H1 (cell line): ENCODE results near the gene CYTH1. TPM values are rescaled to one million over a fixed set of nuclear protein-coding genes. Genes with fewer than 3 reads are reported as not detected.

Experiments used
- CTCF ChIA-PET: fragments of 300-600 bp; sonication (Branson Sonifier 250); formaldehyde crosslinking; loops from one replicate; lab custom pipeline; 2021; ENCODE audit not compliant: partially characterized antibody; lab: Charles Lee
- POLR2A ChIA-PET: fragments of 300-600 bp; sonication (Branson Sonifier 250); formaldehyde crosslinking; loops from one replicate; lab custom pipeline; 2021; ENCODE audit warnings: inconsistent platforms; ENCODE audit not compliant: partially characterized antibody; lab: Charles Lee
- DNase-seq, 2 experiments: peaks; one replicate each; pipeline versions ENCODE4 v3.0.0 to v3.0.0-alpha.2; 2010 to 2022; ENCODE audit warnings: low spot score in 2 of 2, low read depth in 1 of 2, mixed read lengths in 1 of 2
- FAIRE-seq: peaks from 2 replicates; lab custom pipeline; 2011; peaks lifted over from hg19 to GRCh38; lab: Jason Lieb, UNC
- H2AFZ ChIP-seq: 2 replicates; pipeline ENCODE4 v1.8.1; 2012; ENCODE audit warnings: low read length, inconsistent platforms
- H2AK5ac ChIP-seq: 2 replicates; pipeline ENCODE4 v1.6.1; 2013; ENCODE audit warnings: low read depth, low read length
- H2BK120ac ChIP-seq: replicated peaks from 2 replicates; pipeline ENCODE3; 2013; ENCODE audit warnings: low read depth, low read length, inconsistent platforms
- H2BK12ac ChIP-seq: 2 replicates; pipeline ENCODE4 v1.6.1; 2013; ENCODE audit warnings: low read depth, low read length
- H2BK15ac ChIP-seq: 2 replicates; pipeline ENCODE4 v1.6.1; 2013; ENCODE audit warnings: low read length
- H2BK20ac ChIP-seq: 2 replicates; pipeline ENCODE4 v1.6.1; 2013; ENCODE audit warnings: low read length
- H2BK5ac ChIP-seq: 2 replicates; pipeline ENCODE4 v1.6.1; 2013; ENCODE audit warnings: low read depth, low read length
- H3K14ac ChIP-seq: 2 replicates; pipeline ENCODE4 v1.6.1; 2013; ENCODE audit warnings: inconsistent platforms; ENCODE audit not compliant: insufficient read length
- H3K18ac ChIP-seq: 2 replicates; pipeline ENCODE4 v1.6.1; 2013; ENCODE audit warnings: low read length; ENCODE audit errors: extremely low read depth
- H3K23ac ChIP-seq: 2 replicates; pipeline ENCODE4 v1.6.1; 2013; ENCODE audit warnings: inconsistent platforms; ENCODE audit not compliant: insufficient read length
- H3K23me2 ChIP-seq: 2 replicates; pipeline ENCODE4 v1.6.1; 2013; ENCODE audit warnings: low read depth, low read length
- H3K27ac ChIP-seq: 2 replicates; pipeline ENCODE4 v1.6.1; 2011; ENCODE audit warnings: low read depth, low read length, inconsistent platforms
- H3K27me3 ChIP-seq, 4 experiments: replicated peaks in 1 of 4; 1 replicate in 1 of 4; 2 replicates in 3 of 4; pipeline versions ENCODE4 v1.6.1 to v1.8.1; 2011 to 2013; ENCODE audit warnings: low read length in 3 of 4, mild to moderate bottlenecking in 3 of 4, inconsistent platforms in 2 of 4, mixed read lengths in 2 of 4, moderate library complexity in 1 of 4; ENCODE audit not compliant: control insufficient read depth in 3 of 4, insufficient read depth in 3 of 4; ENCODE audit errors: extremely low read depth in 1 of 4
- H3K36me3 ChIP-seq, 4 experiments: 2 replicates each; pipeline versions ENCODE4 v1.6.1 to v1.8.1; 2011 to 2013; ENCODE audit warnings: mild to moderate bottlenecking in 4 of 4, low read length in 3 of 4, moderate library complexity in 2 of 4, control low read depth in 1 of 4, inconsistent platforms in 1 of 4; ENCODE audit not compliant: insufficient read depth in 4 of 4, control insufficient read depth in 2 of 4
- H3K4ac ChIP-seq: replicated peaks from 2 replicates; pipeline ENCODE3; 2013; ENCODE audit warnings: low read length, low read depth, mixed read lengths, inconsistent platforms; ENCODE audit not compliant: insufficient read length
- H3K4me1 ChIP-seq, 4 experiments: replicated peaks in 1 of 4; 1 replicate in 1 of 4; 2 replicates in 3 of 4; pipeline versions ENCODE4 v1.6.1 to v1.8.1; 2011 to 2013; ENCODE audit warnings: low read length in 3 of 4, inconsistent platforms in 2 of 4, mixed read lengths in 1 of 4; ENCODE audit not compliant: insufficient read depth in 4 of 4, control insufficient read depth in 3 of 4
- H3K4me2 ChIP-seq, 2 experiments: 2 replicates each; pipeline versions ENCODE4 v1.6.1 to v1.8.1; 2011 to 2013; ENCODE audit warnings: low read depth in 2 of 2, low read length in 2 of 2, control low read depth in 1 of 2, inconsistent platforms in 1 of 2, mild to moderate bottlenecking in 1 of 2; ENCODE audit not compliant: insufficient read depth in 1 of 2
- H3K4me3 ChIP-seq, 4 experiments: fragments of 200-600, 300-600 bp in 1 of 4; sonication (generic), shearing (Covaris generic), sonication (Bioruptor Twin) in 1 of 4; 2 replicates each; pipeline versions ENCODE4 v1.5.1 to v1.8.1; 2011 to 2016; ENCODE audit warnings: low read length in 4 of 4, low read depth in 3 of 4, control low read depth in 2 of 4, inconsistent platforms in 2 of 4, mild to moderate bottlenecking in 2 of 4, mixed read lengths in 1 of 4, moderate library complexity in 1 of 4; ENCODE audit not compliant: insufficient read depth in 2 of 4; ENCODE audit errors: extremely low read depth in 1 of 4
- H3K56ac ChIP-seq: replicated peaks from 2 replicates; pipeline ENCODE3; 2013; ENCODE audit warnings: low read depth, mild to moderate bottlenecking, mixed read lengths, low read length, inconsistent platforms; ENCODE audit not compliant: insufficient read length
- H3K79me1 ChIP-seq: 2 replicates; pipeline ENCODE4 v1.6.1; 2013; ENCODE audit warnings: low read depth, low read length, control low read depth
- H3K79me2 ChIP-seq, 2 experiments: 2 replicates each; pipeline versions ENCODE4 v1.6.1 to v1.8.1; 2012 to 2013; ENCODE audit warnings: low read length in 2 of 2, mild to moderate bottlenecking in 2 of 2, inconsistent platforms in 1 of 2; ENCODE audit not compliant: insufficient read depth in 2 of 2, control insufficient read depth in 1 of 2
- H3K9ac ChIP-seq, 4 experiments: replicated peaks in 1 of 4; 1 replicate in 1 of 4; 2 replicates in 3 of 4; pipeline versions ENCODE4 v1.6.1 to v1.8.1; 2011 to 2013; ENCODE audit warnings: low read depth in 3 of 4, low read length in 3 of 4, control low read depth in 2 of 4, mild to moderate bottlenecking in 2 of 4, moderate library complexity in 2 of 4, inconsistent platforms in 1 of 4; ENCODE audit errors: extremely low read depth in 1 of 4
- H3K9me3 ChIP-seq, 2 experiments: 2 replicates each; pipeline versions ENCODE4 v1.6.1 to v1.8.1; 2012 to 2013; ENCODE audit warnings: mild to moderate bottlenecking in 2 of 2, moderate library complexity in 2 of 2, control low read depth in 1 of 2, inconsistent platforms in 1 of 2, low read depth in 1 of 2, low read length in 1 of 2, mixed read lengths in 1 of 2; ENCODE audit not compliant: insufficient read depth in 2 of 2
- H4K20me1 ChIP-seq, 2 experiments: replicated peaks in 1 of 2; 2 replicates each; pipeline versions ENCODE3 to v1.8.1; 2011 to 2013; ENCODE audit warnings: inconsistent platforms in 2 of 2, low read length in 2 of 2, mild to moderate bottlenecking in 1 of 2; ENCODE audit not compliant: insufficient read depth in 2 of 2, control insufficient read depth in 1 of 2
- H4K5ac ChIP-seq: 2 replicates; pipeline ENCODE4 v1.6.1; 2013; ENCODE audit warnings: low read length, low read depth, mixed read lengths, inconsistent platforms; ENCODE audit not compliant: insufficient read length
- H4K8ac ChIP-seq: 2 replicates; pipeline ENCODE4 v1.8.0; 2013; ENCODE audit warnings: mild to moderate bottlenecking, moderate library complexity, low read length, inconsistent platforms; ENCODE audit not compliant: insufficient read depth; ENCODE audit errors: extremely low read depth
- H4K91ac ChIP-seq: replicated peaks from 2 replicates; pipeline ENCODE3; 2013; ENCODE audit warnings: low read length, mixed read lengths, inconsistent platforms; ENCODE audit not compliant: insufficient read length
- EP300 ChIP-seq, 2 experiments: IDR thresholded peaks; 1 replicate in 1 of 2; 2 replicates in 1 of 2; pipeline ENCODE4 v1.6.1; 2011 to 2012; ENCODE audit warnings: low read depth in 2 of 2, low read length in 2 of 2, mild to moderate bottlenecking in 2 of 2, borderline replicate concordance in 1 of 2, inconsistent platforms in 1 of 2, moderate library complexity in 1 of 2
- KDM1A ChIP-seq: fragments of 200-600, 300-600 bp; sonication (generic); IDR thresholded peaks from 2 replicates; pipeline ENCODE4 v1.7.1; 2016; ENCODE audit warnings: mild to moderate bottlenecking, low read length, borderline replicate concordance
- KDM5A ChIP-seq: fragments of 200-600 bp; IDR thresholded peaks from 2 replicates; pipeline ENCODE4 v1.7.1; 2012; ENCODE audit warnings: mild to moderate bottlenecking, low read length, inconsistent platforms, mixed read lengths
- RNF2 ChIP-seq: fragments of 200-900, 300-1000 bp; sonication (generic); IDR thresholded peaks from 2 replicates; pipeline ENCODE4 v1.7.1; 2016; ENCODE audit warnings: borderline replicate concordance, low read depth, mild to moderate bottlenecking, antibody characterized with exemption, low read length; ENCODE audit not compliant: poor library complexity, severe bottlenecking; ENCODE audit errors: missing control alignments
- SIX5 ChIP-seq: IDR thresholded peaks from 2 replicates; pipeline ENCODE4 v1.6.1; 2011; ENCODE audit warnings: mild to moderate bottlenecking, low read depth, low read length
- SRF ChIP-seq: IDR thresholded peaks from 2 replicates; pipeline ENCODE4 v1.6.1; 2011; ENCODE audit warnings: mild to moderate bottlenecking, low read depth, low read length, moderate library complexity
- ZNF274 ChIP-seq: IDR thresholded peaks from 2 replicates; pipeline ENCODE4 v1.7.0; 2012; ENCODE audit warnings: low read length, borderline replicate concordance; ENCODE audit errors: extremely low read depth
- WGBS, 2 experiments: shearing (Covaris generic) in 1 of 2; methylation state at CpG; one replicate each; pipeline versions ENCODE4 v1.1.6 to v1.1.7; 2013 to 2015; ENCODE audit warnings: low lambda C conversion rate in 2 of 2, mixed read lengths in 2 of 2, inconsistent platforms in 1 of 2, low coverage in 1 of 2, missing lambda C conversion rate in 1 of 2; ENCODE audit not compliant: insufficient replicate concordance in 2 of 2, insufficient coverage in 1 of 2, insufficient read length in 1 of 2; ENCODE audit errors: extremely low coverage in 1 of 2, missing lambda C conversion rate in 1 of 2; 5-methylcytosine and 5-hydroxymethylcytosine counted together
- polyA plus RNA-seq, 7 experiments: library from polyadenylated mRNA; depleted of rRNA in 3 of 7; stranded (reverse) in 5 of 7; unstranded in 2 of 7; fragments of >200 nt in 5 of 7; fragments of 200-250 nt in 2 of 7; gene quantifications; 1 replicate in 5 of 7; 2 replicates in 1 of 7; 4 replicates in 1 of 7; pipeline versions ENCODE4 v1.2.1 to v1.2.3, GENCODE V29; 2011 to 2013; ENCODE audit warnings: missing spikeins in 2 of 7, mixed read lengths in 2 of 7
- total RNA-seq: library from RNA; stranded (reverse); fragmentation: NEBNext Ultra II Directional; extraction: Animal tissue kit (Norgen Biotek cat#: 25700); gene quantifications from 2 replicates; pipeline ENCODE4 v1.2.1, GENCODE V29; 2021
- TF ChIP-seq, protein P1 (sequence below): IDR thresholded peaks from 2 replicates; pipeline ENCODE4 v1.6.1; 2011; ENCODE audit warnings: low read depth, mild to moderate bottlenecking, low read length; ENCODE audit not compliant: insufficient read depth
- TF ChIP-seq, protein P2 (sequence below): IDR thresholded peaks from 2 replicates; pipeline ENCODE4 v1.6.1; 2012; ENCODE audit warnings: inconsistent platforms
- TF ChIP-seq, protein P3 (sequence below): IDR thresholded peaks from 2 replicates; pipeline ENCODE4 v1.6.1; 2012; ENCODE audit warnings: inconsistent platforms

Gene CYTH1
- total and polyA plus RNA-seq, 2 of the 8 experiments (the other 6 are each of a cell fraction or from before 2014, with no cell fraction given): 12.8 to 14.8 TPM

DNA sequence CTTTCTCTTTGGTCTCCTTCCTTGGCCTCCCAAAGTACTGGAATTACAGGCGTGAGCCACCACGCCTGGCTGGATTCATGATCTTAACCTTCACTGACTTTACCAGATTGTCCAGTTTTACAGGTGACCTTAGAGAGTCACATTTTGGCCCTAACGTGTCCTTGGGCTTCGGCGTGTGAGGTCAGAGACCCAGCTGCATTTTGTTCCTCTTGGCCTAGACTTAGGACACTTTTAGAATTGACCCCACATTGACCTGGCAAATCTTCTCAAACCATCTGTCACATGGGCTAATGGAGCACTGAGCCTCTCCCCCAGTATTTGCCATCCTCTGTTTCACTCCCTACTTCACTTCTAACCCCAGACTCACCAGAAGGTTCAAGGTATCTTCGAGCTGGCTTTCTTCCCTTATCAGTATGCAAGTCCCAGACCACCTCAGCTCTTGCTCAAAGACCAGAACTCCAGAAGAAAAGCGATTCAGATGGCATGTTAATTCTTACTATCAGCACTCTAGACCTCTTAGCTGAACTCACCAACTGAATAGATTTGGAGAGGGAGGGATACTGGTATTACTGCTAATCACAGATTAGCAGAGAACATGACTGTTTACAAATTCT lies 1.7 kb upstream of the CYTH1 start:
- Histone ChIP-seq H3K79me2 (no peaks in the 10 kb centered on the region), H4K5ac (no peak overlapping the region), H3K27me3 (no peaks in the 10 kb centered on the region; a peak in 1 of 7 replicates), H3K18ac (no peak overlapping the region), H2BK20ac (no peak overlapping the region), H3K14ac (no peak overlapping the region), H3K23me2 (peaks cover 7% of the 10 kb centered on the region), H4K20me1 (peaks cover 0 to 5% of the 10 kb centered on the region in 2 experiments), H2BK5ac (0 out of 2 replicates have a peak overlapping the region, but pooled peaks have one; percentile 13), H3K4me2 (no peak overlapping the region), H4K8ac (no peak overlapping the region), H3K4ac (no peak overlapping the region), H3K36me3 (no peaks in the 10 kb centered on the region), H2BK120ac (no peak overlapping the region), H3K23ac (no peak overlapping the region), H3K56ac (no peak overlapping the region), H3K79me1 (no peaks in the 10 kb centered on the region), H4K91ac (no peak overlapping the region), H2BK15ac (no peak overlapping the region), H2AK5ac (no peak overlapping the region; the same call in 1 of the 2 replicates), H3K4me3 (no peak overlapping the region), H3K4me1 (no peaks in the 10 kb centered on the region; a peak in 2 of 7 replicates), H3K9ac (no peak overlapping the region), H2BK12ac (no peak overlapping the region), H3K9me3 (no peaks in the 10 kb centered on the region), H3K27ac (no peak overlapping the region), H2AFZ (no peak overlapping the region)
- DNase-seq (no peak), FAIRE-seq (no peak)
- WGBS, 2 experiments: 83% methylated on average over 7 of the region's 7 CpGs; no CpG with 5 or more reads in 1 of the 2 experiments
- CTCF ChIA-PET: interaction anchor here (1.0 to 2.8 kb wide), 5 partner anchors 15 to 286 kb away, joined by 3 to 11 read pairs (median 3); no protein-coding TSS in a partner anchor
- POLR2A ChIA-PET: interaction anchor here (0.6 to 1.7 kb wide), 3 partner anchors 10 to 109 kb away, joined by 3 to 11 read pairs (median 4); no protein-coding TSS in a partner anchor
- TF ChIP-seq, protein P1, sequence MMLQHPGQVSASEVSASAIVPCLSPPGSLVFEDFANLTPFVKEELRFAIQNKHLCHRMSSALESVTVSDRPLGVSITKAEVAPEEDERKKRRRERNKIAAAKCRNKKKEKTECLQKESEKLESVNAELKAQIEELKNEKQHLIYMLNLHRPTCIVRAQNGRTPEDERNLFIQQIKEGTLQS: no peak
- TF ChIP-seq ZNF274 (no peak), SIX5 (no peak), KDM5A (no peak), RNF2 (no peak), SRF (no peak), KDM1A (no peak), EP300 (IDR thresholded peaks at IDR 0.05; ENCODE audit: borderline replicate concordance in 1 of 2, low read depth in 2 of 2, low read length in 2 of 2) (no peak)
- TF ChIP-seq, protein P2, sequence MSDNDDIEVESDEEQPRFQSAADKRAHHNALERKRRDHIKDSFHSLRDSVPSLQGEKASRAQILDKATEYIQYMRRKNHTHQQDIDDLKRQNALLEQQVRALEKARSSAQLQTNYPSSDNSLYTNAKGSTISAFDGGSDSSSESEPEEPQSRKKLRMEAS: no peak
- TF ChIP-seq, protein P3, sequence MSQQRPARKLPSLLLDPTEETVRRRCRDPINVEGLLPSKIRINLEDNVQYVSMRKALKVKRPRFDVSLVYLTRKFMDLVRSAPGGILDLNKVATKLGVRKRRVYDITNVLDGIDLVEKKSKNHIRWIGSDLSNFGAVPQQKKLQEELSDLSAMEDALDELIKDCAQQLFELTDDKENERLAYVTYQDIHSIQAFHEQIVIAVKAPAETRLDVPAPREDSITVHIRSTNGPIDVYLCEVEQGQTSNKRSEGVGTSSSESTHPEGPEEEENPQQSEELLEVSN: no peak
